GM23248 (cell line): ENCODE results near the gene ZSWIM3. TPM values are rescaled to one million over a fixed set of nuclear protein-coding genes. Genes with fewer than 3 reads are reported as not detected.

Experiments
- DNase-seq: peaks from one replicate; pipeline ENCODE4 v3.0.0-alpha.2; 2015
- H2AFZ ChIP-seq: fragments of 200-600 bp; sonication (generic); 2 replicates; pipeline ENCODE4 v1.6.1; 2016; ENCODE audit warnings: antibody characterized with exemption
- H3F3A ChIP-seq: fragments of 200-600 bp; sonication (generic); 2 replicates; pipeline ENCODE4 v1.6.1; 2016; ENCODE audit warnings: mild to moderate bottlenecking, antibody characterized with exemption, mixed run types; ENCODE audit not compliant: insufficient read depth
- H3K27ac ChIP-seq: fragments of 200-600 bp; sonication (generic); 2 replicates; pipeline ENCODE4 v1.5.1; 2016; ENCODE audit warnings: mild to moderate bottlenecking
- H3K27me3 ChIP-seq: fragments of 200-600 bp; sonication (generic); replicated peaks from 2 replicates; pipeline ENCODE4 v1.6.1; 2016; ENCODE audit warnings: mild to moderate bottlenecking; ENCODE audit not compliant: insufficient read depth
- H3K36me3 ChIP-seq: fragments of 200-600 bp; sonication (generic); 2 replicates; pipeline ENCODE4 v1.6.1; 2016; ENCODE audit warnings: low read depth, mild to moderate bottlenecking
- H3K4me1 ChIP-seq: fragments of 200-600 bp; sonication (generic); 2 replicates; pipeline ENCODE4 v1.6.1; 2016; ENCODE audit warnings: mild to moderate bottlenecking; ENCODE audit not compliant: insufficient read depth
- H3K4me2 ChIP-seq: fragments of 200-600 bp; sonication (generic); one replicate; pipeline ENCODE4 v1.6.1; 2016; ENCODE audit warnings: mild to moderate bottlenecking; ENCODE audit not compliant: unreplicated experiment
- H3K4me3 ChIP-seq: fragments of 200-600 bp; sonication (generic); 2 replicates; pipeline ENCODE4 v1.5.1; 2016; ENCODE audit warnings: mild to moderate bottlenecking
- H3K79me2 ChIP-seq: fragments of 200-600 bp; sonication (generic); 2 replicates; pipeline ENCODE4 v1.6.1; 2016; ENCODE audit warnings: mild to moderate bottlenecking; ENCODE audit not compliant: insufficient read depth
- H3K9ac ChIP-seq: fragments of 200-600 bp; sonication (generic); 2 replicates; pipeline ENCODE4 v1.6.1; 2016; ENCODE audit warnings: mild to moderate bottlenecking
- H3K9me2 ChIP-seq: fragments of 200-600 bp; sonication (generic); 2 replicates; pipeline ENCODE4 v1.6.1; 2016; ENCODE audit warnings: mixed run types, mild to moderate bottlenecking, moderate library complexity; ENCODE audit not compliant: insufficient read depth
- H3K9me3 ChIP-seq: fragments of 200-600 bp; sonication (generic); one replicate; pipeline ENCODE4 v1.6.1; 2017; ENCODE audit warnings: low read depth
- H4K20me1 ChIP-seq: fragments of 200-600 bp; sonication (generic); 2 replicates; pipeline ENCODE4 v1.6.0; 2016; ENCODE audit not compliant: insufficient read depth
- EZH2 ChIP-seq: fragments of 200-600 bp; sonication (generic); IDR thresholded peaks from 2 replicates; pipeline ENCODE4 v1.6.1; 2018; ENCODE audit warnings: antibody characterized with exemption, mild to moderate bottlenecking; ENCODE audit not compliant: insufficient read depth, poor library complexity, severe bottlenecking
- EZH2phosphoT487 ChIP-seq: fragments of 200-600 bp; sonication (generic); IDR thresholded peaks from 2 replicates; pipeline ENCODE4 v1.6.1; 2018; ENCODE audit warnings: antibody characterized with exemption, moderate library complexity, mild to moderate bottlenecking, low read depth; ENCODE audit not compliant: insufficient read depth
- WGBS, 2 experiments: methylation state at CpG; one replicate each; pipeline ENCODE4 v1.1.6; 2015 to 2017; ENCODE audit warnings: low lambda C conversion rate in 2 of 2, low coverage in 1 of 2; ENCODE audit errors: missing lambda C conversion rate in 2 of 2; 5-methylcytosine and 5-hydroxymethylcytosine counted together
- in situ Hi-C: fragments of 300-500 bp; cut with MboI; formaldehyde crosslinking; loops from 2 replicates; pipeline ENCODE4 v1.15.0; 2020
- polyA plus RNA-seq: library from polyadenylated mRNA; unstranded; fragments of >200 nt; fragmentation: Nextera tagmentation; extraction: Ambion mirVana; gene quantifications from 2 replicates; pipeline ENCODE4 v1.2.1, GENCODE V29; 2016
- total RNA-seq: library from RNA; depleted of rRNA; stranded (reverse); fragments of >200 nt; shearing (Covaris generic); gene quantifications from 2 replicates; pipeline ENCODE4 v1.2.3, GENCODE V29; 2014

Gene ZSWIM3
- total and polyA plus RNA-seq, 2 experiments from 2014 or later, result 1.9 to 4.3 TPM

GRCh38 chr20:45848969-45849582, 8.3 kb upstream of the ZSWIM3 start:
- Histone ChIP-seq H3K9me3 (no peaks in the 10 kb centered on the region), H3K9ac (no peak overlapping the region), H3K27me3 (no peaks in the 10 kb centered on the region), H3K27ac (no peak overlapping the region), H4K20me1 (no peaks in the 10 kb centered on the region), H3K9me2 (no peaks in the 10 kb centered on the region), H3K4me2 (no peak overlapping the region), H3K36me3 (peaks cover 12% of the 10 kb centered on the region), H3F3A (0 out of 2 replicates have a peak, but pooled peaks cover 10% of the 10 kb centered on the region), H3K4me3 (no peak overlapping the region), H2AFZ (no peak overlapping the region), H3K4me1 (no peaks in the 10 kb centered on the region), H3K79me2 (peaks cover 8% of the 10 kb centered on the region)
- TF ChIP-seq EZH2 (no peak), EZH2phosphoT487 (no peak)
- no peak for DNase-seq
- in situ Hi-C loops, result no loop called here
- 89 to 95% methylated on average over 8 of the region's 8 CpGs for WGBS, 2 experiments

GRCh38 chr20:45850238-45850637, 7.2 kb upstream of the ZSWIM3 start:
- in situ Hi-C loops, result no loop called here

GRCh38 chr20:45850926-45851325, 6.5 kb upstream of the ZSWIM3 start:
- TF ChIP-seq EZH2 (no peak), EZH2phosphoT487 (no peak)
- Histone ChIP-seq H3K4me3 (no peak overlapping the region), H3K9ac (no peak overlapping the region), H3K27me3 (no peaks in the 10 kb centered on the region), H4K20me1 (no peaks in the 10 kb centered on the region), H3K4me2 (no peak overlapping the region), H3F3A (0 out of 2 replicates have a peak, but pooled peaks cover 10% of the 10 kb centered on the region), H3K9me3 (no peaks in the 10 kb centered on the region), H3K27ac (no peak overlapping the region), H3K4me1 (peaks cover 2% of the 10 kb centered on the region; the same call in 1 of the 2 replicates), H2AFZ (no peak overlapping the region), H3K9me2 (no peaks in the 10 kb centered on the region), H3K36me3 (peaks cover 12% of the 10 kb centered on the region), H3K79me2 (peaks cover 27% of the 10 kb centered on the region)
- in situ Hi-C loops, result no loop called here
- no peak for DNase-seq
- WGBS, 2 experiments, result 95 to 100% methylated on average over 1 of the region's 1 CpG

More at GRCh38 chr20:45850238-45850637, 7.2 kb upstream of the ZSWIM3 start:
- no peak overlapping the region for H3K9ac ChIP-seq
- no peaks in the 10 kb centered on the region for H3K9me3 ChIP-seq
- H3K4me3 ChIP-seq, result no peak overlapping the region
- 97% methylated on average over 2 of the region's 2 CpGs for WGBS, 2 experiments
- peaks cover 12% of the 10 kb centered on the region for H3K36me3 ChIP-seq
- no peaks in the 10 kb centered on the region for H3K4me1 ChIP-seq
- H3F3A ChIP-seq, result 0 out of 2 replicates have a peak, but pooled peaks cover 10% of the 10 kb centered on the region
- H2AFZ ChIP-seq, result no peak overlapping the region
- no peak for DNase-seq
- H3K79me2 ChIP-seq, result peaks cover 20% of the 10 kb centered on the region
- no peaks in the 10 kb centered on the region for H3K27me3 ChIP-seq
- H3K9me2 ChIP-seq, result no peaks in the 10 kb centered on the region
- TF ChIP-seq EZH2phosphoT487 (no peak), EZH2 (no peak)
- no peak overlapping the region for H3K4me2 ChIP-seq
- H3K27ac ChIP-seq, result no peak overlapping the region
- no peaks in the 10 kb centered on the region for H4K20me1 ChIP-seq

GRCh38 chr20:45851501-45851900, 5.9 kb upstream of the ZSWIM3 start:
- Histone ChIP-seq H3F3A (0 out of 2 replicates have a peak, but pooled peaks cover 10% of the 10 kb centered on the region), H3K79me2 (peaks cover 32% of the 10 kb centered on the region), H4K20me1 (no peaks in the 10 kb centered on the region), H3K9me2 (no peaks in the 10 kb centered on the region), H3K4me1 (peaks cover 7% of the 10 kb centered on the region; the same call in 1 of the 2 replicates), H3K36me3 (peaks cover 10% of the 10 kb centered on the region), H3K4me2 (no peak overlapping the region), H2AFZ (no peak overlapping the region), H3K27ac (no peak overlapping the region), H3K27me3 (no peaks in the 10 kb centered on the region), H3K9me3 (no peaks in the 10 kb centered on the region), H3K9ac (no peak overlapping the region), H3K4me3 (no peak overlapping the region)
- TF ChIP-seq EZH2phosphoT487 (no peak), EZH2 (no peak)
- in situ Hi-C loops, result no loop called here
- DNase-seq, result no peak
